Heart right ventricle (tissue), 16 donors: Measurements from ENCODE around the gene MINAR2. TPM values are rescaled to one million over a fixed set of nuclear protein-coding genes. Genes with fewer than 3 reads are reported as not detected.

ENCODE experiments used
- ATAC-seq, 8 donors: fragments of 200-7000 bp; cut with Tn5 transposase; one replicate each; pipeline ENCODE4 v1.9.1; 2020; ENCODE audit warnings: mild to moderate bottlenecking in 8 of 8, moderate library complexity in 8 of 8, moderate number of reproducible peaks in 1 of 8
- DNase-seq, 2 donors: peaks; one replicate each; pipeline ENCODE4 v3.0.0-alpha.2; 2020
- H3K27ac ChIP-seq, 10 donors: fragments of 200-600 bp; sonication (generic) in 2 of 10; one replicate each; pipeline versions ENCODE4 v1.5.0 to v1.8.0; 2020 to 2022; ENCODE audit warnings: mild to moderate bottlenecking in 3 of 10
- H3K27me3 ChIP-seq, 7 donors: fragments of 200-600 bp; one replicate each; pipeline ENCODE4 v1.8.0; 2021 to 2022; ENCODE audit warnings: mild to moderate bottlenecking in 2 of 7
- H3K36me3 ChIP-seq, 9 donors: fragments of 200-600 bp; sonication (generic) in 1 of 9; one replicate each; pipeline versions ENCODE4 v1.5.0 to v1.8.0; 2020 to 2022; ENCODE audit warnings: mild to moderate bottlenecking in 2 of 9
- H3K4me1 ChIP-seq, 9 donors: fragments of 200-600 bp; sonication (generic) in 1 of 9; one replicate each; pipeline versions ENCODE4 v1.5.0 to v1.8.0; 2020 to 2022; ENCODE audit warnings: mild to moderate bottlenecking in 4 of 9
- H3K4me3 ChIP-seq, 10 donors: fragments of 200-600 bp; sonication (generic) in 2 of 10; one replicate each; pipeline versions ENCODE4 v1.5.0 to v1.8.0; 2020 to 2022; ENCODE audit warnings: mild to moderate bottlenecking in 7 of 10, moderate library complexity in 2 of 10
- H3K9me3 ChIP-seq, 11 donors: fragments of 200-600 bp in 10 of 11; sonication (generic) in 2 of 11; one replicate each; pipeline versions ENCODE4 v1.5.0 to v1.8.0; 2013 to 2022; ENCODE audit warnings: mild to moderate bottlenecking in 2 of 11, control low read depth in 1 of 11, moderate library complexity in 1 of 11
- WGBS, 2 donors: extraction: QIAGEN DNeasy Blood & Tissue Kit; methylation state at CpG; one replicate each; pipeline ENCODE4 v1.1.7; 2013; ENCODE audit warnings: inconsistent platforms in 1 of 2; 5-methylcytosine and 5-hydroxymethylcytosine counted together
- intact Hi-C, 10 donors: fragments of 100-400 bp; cut with DNase I; formaldehyde crosslinking; loops; one replicate each; pipeline versions ENCODE4 v1.11.1 to v1.14.2; 2022
- long read RNA-seq, 3 donors: library from polyadenylated mRNA; unstranded; transcript quantifications; one replicate each; pipeline ENCODE4 v2.0.0, GENCODE V29; 2020 to 2021
- polyA plus RNA-seq, 2 donors: library from polyadenylated mRNA; stranded (reverse); fragments of 200-250 nt; gene quantifications; one replicate each; pipeline ENCODE4 v1.2.3, GENCODE V29; 2013
- total RNA-seq, 10 donors: library from RNA; stranded (reverse); fragmentation: NEBNext Ultra II Directional in 3 of 10; extraction: Animal tissue kit (Norgen Biotek cat#: 25700) in 3 of 10; gene quantifications; one replicate each; pipeline versions ENCODE4 v1.2.1 to v1.2.4, GENCODE V29; 2021 to 2023
- TF ChIP-seq, protein P1 (sequence below), 9 donors: fragments of 200-600 bp; sonication (generic) in 2 of 9; IDR thresholded peaks; one replicate each; pipeline versions ENCODE4 v1.5.0 to v1.8.0; 2021 to 2022; ENCODE audit warnings: antibody characterized with exemption in 9 of 9, mild to moderate bottlenecking in 5 of 9, moderate library complexity in 1 of 9
- donor health status: Arrhythmogenic right ventricular cardiomyopathy.
- donor health status: ischemic (EF 13 %, LVEDD 7.1; RV severe dilation, severe dysfunction).
- donor health status: healthy with polysubstance abuse.
- donor health status: DM: no; HTN: yes; CAD: no.
- donor health status: DM: no; HTN: no; CAD: no.
- donor health status: ischemic (EF 25% LVEDD 6.9; RV normal size, moderate dysfunction).
- donor health status: ischemic (EF 25% LVEDD 5.7; RV mildly dilated, moderate dysfunction).
- donor health status: healthy.
- donor health status: DM: yes; HTN: yes; CAD: no.
- donor health status: Ischemic cardiomyopathy.
- donor health status: ischemic (EF 35%, LVEDD 5.7; RV mildly dilated, moderate dysfunction).
- donor health status: nonischemic (EF 11% LVEDD 7.7; RV severe dilation, severe dysfunction).
- donor health status: DM: yes; HTN: yes; CAD: no.
- donor health status: PGD.
- donor health status: ischemic (EF 29% LVEDD 5.4; RV normal size, mild dysfunction).
- donor health status: nonischemic (EF 23%, LVEDD 6.1; RV moderate dilation, normal function).

MINAR2 gene, protein sequence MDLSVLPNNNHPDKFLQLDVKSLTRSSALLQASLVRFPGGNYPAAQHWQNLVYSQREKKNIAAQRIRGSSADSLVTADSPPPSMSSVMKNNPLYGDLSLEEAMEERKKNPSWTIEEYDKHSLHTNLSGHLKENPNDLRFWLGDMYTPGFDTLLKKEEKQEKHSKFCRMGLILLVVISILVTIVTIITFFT
- total RNA-seq, result not detected
- under 1 TPM in 1 of 2 donors, not detected in 1; 0.01 TPM for polyA plus RNA-seq
- long read RNA-seq, donor 1, result 0 reads
- long read RNA-seq, donor 2, result 0 reads
- long read RNA-seq, donor 3, result 0 reads

DNA sequence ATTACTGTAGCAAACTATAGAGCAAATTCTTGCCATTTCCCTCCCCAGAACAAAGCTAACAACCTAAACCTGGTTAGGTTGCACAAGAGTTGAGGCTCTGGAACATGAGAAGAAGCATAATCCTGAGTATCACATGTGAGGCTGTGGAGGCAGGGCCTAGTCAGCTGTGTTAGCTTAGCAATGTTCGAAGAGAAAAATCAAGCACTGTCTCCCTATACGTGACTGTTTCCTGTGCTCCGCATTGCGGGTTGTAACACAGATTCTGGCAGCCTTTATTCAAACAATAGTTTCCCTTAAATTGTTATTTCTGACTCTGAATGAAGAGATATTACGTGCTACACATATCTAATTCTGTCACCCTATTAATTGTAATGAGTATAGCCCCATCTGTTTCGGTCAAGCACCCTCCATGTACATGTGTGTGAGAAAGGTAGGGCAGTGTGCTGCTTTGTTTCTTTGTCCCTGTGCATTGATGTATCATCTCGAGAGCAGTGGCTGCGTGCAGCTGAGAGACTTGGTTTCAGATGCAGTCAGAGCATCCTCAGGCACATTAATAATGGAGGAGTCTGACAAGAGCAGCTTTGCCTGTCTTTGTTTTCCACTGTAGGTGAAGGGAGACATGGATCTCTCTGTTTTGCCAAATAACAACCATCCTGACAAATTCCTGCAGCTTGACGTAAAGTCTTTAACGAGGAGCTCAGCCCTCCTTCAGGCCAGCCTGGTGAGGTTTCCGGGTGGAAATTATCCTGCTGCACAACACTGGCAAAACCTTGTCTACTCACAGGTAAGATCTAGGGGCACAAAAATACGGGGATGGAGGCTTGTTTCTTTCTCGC lies at the start of gene MINAR2:
Gene MINAR2, plus strand, starts transcription at position 523 of the 836 bp plus-strand sequence. Its CDS starts 97 bp downstream, at position 620.
- 75 to 85% methylated on average over 13 of the region's 13 CpGs for WGBS, 2 donors
- H3K9me3 ChIP-seq, result no peaks in the 10 kb centered on the region
- TF ChIP-seq, protein P1, sequence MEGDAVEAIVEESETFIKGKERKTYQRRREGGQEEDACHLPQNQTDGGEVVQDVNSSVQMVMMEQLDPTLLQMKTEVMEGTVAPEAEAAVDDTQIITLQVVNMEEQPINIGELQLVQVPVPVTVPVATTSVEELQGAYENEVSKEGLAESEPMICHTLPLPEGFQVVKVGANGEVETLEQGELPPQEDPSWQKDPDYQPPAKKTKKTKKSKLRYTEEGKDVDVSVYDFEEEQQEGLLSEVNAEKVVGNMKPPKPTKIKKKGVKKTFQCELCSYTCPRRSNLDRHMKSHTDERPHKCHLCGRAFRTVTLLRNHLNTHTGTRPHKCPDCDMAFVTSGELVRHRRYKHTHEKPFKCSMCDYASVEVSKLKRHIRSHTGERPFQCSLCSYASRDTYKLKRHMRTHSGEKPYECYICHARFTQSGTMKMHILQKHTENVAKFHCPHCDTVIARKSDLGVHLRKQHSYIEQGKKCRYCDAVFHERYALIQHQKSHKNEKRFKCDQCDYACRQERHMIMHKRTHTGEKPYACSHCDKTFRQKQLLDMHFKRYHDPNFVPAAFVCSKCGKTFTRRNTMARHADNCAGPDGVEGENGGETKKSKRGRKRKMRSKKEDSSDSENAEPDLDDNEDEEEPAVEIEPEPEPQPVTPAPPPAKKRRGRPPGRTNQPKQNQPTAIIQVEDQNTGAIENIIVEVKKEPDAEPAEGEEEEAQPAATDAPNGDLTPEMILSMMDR (IDR thresholded peaks at IDR 0.05), result no peak
- ATAC-seq (no peak), DNase-seq (no peak)
- no peaks in the 10 kb centered on the region for H3K4me1 ChIP-seq
- no peak within 1 kb of the TSS for H3K4me3 ChIP-seq
- no peaks in the 10 kb centered on the region for H3K36me3 ChIP-seq
- H3K27me3 ChIP-seq, result no peaks in the 10 kb centered on the region
- intact Hi-C loops, result no loop called here
- H3K27ac ChIP-seq, result no peak within 1 kb of the TSS

DNA sequence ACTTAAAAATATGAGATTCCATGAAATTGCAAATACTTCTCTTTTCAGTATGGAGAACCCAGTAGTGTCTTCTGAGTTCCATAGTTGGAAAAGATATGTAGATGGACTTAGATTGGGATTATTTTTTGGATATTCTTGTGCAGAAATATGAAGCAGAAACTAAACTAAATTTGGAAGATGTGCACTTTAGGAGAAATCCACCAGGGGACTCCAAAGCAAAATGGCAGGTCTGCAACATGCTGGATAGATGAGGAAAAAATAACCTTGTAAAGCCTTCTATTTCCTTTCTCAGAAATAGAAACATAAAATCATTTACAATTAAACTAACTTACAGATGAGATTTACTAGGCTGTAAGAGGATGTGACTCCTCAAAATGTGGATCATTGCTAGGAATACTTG lies 49.2 kb upstream of the MINAR2 start:
- Histone ChIP-seq H3K36me3 (no peaks in the 10 kb centered on the region), H3K9me3 (no peaks in the 10 kb centered on the region), H3K27me3 (no peaks in the 10 kb centered on the region), H3K27ac (no peak overlapping the region), H3K4me1 (no peaks in the 10 kb centered on the region), H3K4me3 (no peak overlapping the region)
- intact Hi-C loops, result no loop called here
- no peak for ATAC-seq
- DNase-seq, result no peak
- TF ChIP-seq, protein P1 (IDR thresholded peaks at IDR 0.05), result no peak

DNA sequence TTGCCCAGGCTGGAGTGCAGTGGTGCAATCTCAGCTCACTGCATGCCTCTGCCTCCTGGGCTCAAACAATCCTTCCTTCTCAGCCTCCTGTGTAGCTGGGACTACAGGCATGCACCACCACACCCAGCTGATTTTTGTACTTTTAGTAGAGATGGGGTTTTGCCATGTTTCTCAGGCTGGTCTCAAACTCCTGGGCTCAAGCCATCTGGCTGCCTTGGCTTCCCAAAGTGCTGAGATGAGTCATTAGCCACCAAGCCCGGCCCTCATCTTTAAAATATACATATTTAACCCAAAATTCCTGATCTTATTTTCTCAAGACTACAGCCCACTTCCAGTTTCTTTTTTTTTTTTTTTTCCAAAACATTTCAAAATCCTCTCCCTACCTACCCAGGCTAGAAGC lies 31.7 kb upstream of the MINAR2 start:
- Histone ChIP-seq H3K9me3 (no peaks in the 10 kb centered on the region), H3K4me3 (no peak overlapping the region), H3K36me3 (no peaks in the 10 kb centered on the region), H3K27me3 (no peaks in the 10 kb centered on the region), H3K4me1 (no peaks in the 10 kb centered on the region), H3K27ac (no peak overlapping the region)
- ATAC-seq (no peak), DNase-seq (no peak)
- WGBS, 2 donors, result 57 to 59% methylated on average over 1 of the region's 1 CpG
- intact Hi-C loops, result no loop called here
- TF ChIP-seq, protein P1 (IDR thresholded peaks at IDR 0.05), result no peak

DNA sequence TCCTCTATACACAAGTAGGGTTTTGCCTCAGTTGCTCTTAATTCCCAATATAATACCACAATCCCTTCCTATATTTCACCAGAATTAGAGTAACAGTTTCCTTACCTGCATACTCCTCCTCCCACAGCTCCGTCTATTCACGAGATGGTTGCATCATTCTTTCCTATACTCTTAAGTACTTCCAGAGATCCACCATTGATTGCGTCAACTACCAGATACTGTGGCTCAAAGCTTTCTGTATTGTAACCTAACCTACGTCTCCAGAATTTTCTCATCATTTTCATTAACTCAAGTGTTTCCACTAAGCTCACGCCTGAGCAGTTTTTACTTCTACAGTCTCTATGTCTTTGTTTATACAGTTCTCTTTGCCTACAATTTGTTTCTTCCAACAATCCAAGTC lies 31.2 kb upstream of the MINAR2 start:
- DNase-seq, result no peak
- H3K36me3 ChIP-seq, result no peaks in the 10 kb centered on the region
- 80 to 81% methylated on average over 5 of the region's 5 CpGs for WGBS, 2 donors
- intact Hi-C loops, result no loop called here
- H3K9me3 ChIP-seq, result no peaks in the 10 kb centered on the region
- no peaks in the 10 kb centered on the region for H3K27me3 ChIP-seq
- no peak for ATAC-seq
- no peaks in the 10 kb centered on the region for H3K4me1 ChIP-seq
- no peak overlapping the region for H3K4me3 ChIP-seq
- no peak overlapping the region for H3K27ac ChIP-seq
- TF ChIP-seq, protein P1 (IDR thresholded peaks at IDR 0.05), result no peak
